EL (cell line): ENCODE data around the gene FGF3.

ENCODE experiments used
- DNase-seq: peaks from one replicate; pipeline ENCODE4 v3.0.0-alpha.2; 2016

The FGF3 gene

DNA sequence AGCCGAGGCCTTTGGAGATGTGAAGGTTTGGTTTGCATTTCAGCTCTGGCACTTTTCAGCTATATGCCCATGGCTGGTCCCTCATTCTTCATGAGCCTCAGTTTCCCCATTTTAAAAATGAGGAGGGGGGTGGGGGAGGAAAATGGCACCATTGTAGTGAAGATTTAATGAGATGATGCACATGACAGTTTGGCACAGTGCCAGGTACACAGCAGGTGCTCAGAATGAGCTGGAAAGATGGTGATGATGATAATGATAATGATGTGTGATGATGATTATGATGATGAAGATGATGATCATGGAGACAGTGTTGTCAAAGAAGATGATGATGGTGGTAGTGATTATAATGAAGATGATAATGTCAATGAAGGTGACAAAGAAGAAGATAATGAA lies 24.3 kb upstream of the FGF3 start:
- no peak for DNase-seq

GRCh38 chr11:69842746-69843528 lies 23.7 kb upstream of the FGF3 start:
- no peak for DNase-seq

DNA sequence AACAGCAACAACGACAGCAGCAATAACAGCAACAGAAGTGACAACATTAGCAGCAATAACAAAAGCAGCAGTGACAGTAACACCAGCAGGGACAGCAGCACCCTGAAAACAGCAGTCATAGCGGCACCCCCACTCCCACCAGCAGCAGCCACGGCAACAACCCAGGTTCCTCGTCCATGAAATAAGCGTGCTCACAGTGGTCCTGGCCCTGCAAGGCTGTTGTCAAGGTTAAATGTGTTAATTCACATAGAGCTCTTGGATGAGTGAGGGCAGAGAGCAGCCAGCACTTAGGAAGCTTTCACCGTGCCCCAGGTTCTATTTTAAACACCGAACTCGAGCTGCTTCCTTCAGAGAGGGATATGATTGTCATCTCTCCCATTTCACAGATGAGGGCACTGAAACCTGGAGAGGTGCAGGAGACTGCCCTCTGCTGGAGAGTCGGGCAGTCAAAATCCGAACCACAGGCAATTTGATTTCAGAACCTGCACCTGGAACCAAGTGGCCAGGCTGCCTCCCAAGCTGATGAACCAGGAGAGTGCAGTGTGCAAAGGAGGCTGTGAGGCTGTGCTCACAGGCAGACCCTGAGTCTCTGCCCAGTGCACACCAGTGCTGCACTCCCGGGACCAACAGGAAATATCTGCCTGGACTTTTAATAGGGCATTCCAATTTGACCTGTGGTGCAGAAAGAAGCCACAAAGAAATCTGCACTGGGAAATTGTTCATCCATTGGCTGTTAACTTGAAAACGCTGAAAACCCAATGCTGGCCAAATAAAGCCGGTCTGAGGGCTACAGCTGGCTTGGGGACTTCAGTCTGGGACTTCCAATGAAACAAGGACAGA lies 22.9 kb upstream of the FGF3 start:
- DNase-seq = peak; percentile 25

DNA sequence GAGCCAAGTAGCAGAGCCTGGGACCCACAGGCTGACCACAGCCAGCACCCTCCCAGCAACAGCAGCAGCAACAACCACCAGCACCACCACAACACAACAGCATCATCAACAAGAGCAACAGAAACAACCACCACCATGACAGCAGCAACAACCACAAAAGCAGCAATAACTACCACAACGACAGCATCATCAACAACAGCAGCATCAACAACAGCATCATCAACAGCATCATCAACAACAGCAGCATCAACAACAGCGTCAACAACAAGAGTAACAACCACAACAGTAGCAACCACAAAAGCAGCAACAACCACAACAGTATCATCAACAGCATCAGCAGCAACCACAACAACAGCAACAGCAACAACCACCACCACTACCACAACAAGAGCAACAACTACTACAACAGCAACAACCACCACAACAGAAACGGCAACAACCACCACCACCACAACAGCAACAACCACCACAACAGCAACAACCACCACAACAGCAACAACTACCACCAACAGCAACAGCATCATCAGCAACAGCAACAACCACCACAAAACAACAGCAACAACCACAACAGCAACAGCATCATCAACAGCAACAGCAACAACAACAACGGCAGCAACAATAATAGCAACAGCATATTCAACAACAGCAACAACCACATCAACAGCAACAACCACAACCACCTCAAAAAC lies 22.1 kb upstream of the FGF3 start:
- no peak for DNase-seq

- DNase-seq = no peak
These were observed 21.4 kb upstream of the FGF3 start for GRCh38 chr11:69840371-69841169.

- no peak for DNase-seq
These were observed 20.3 kb upstream of the FGF3 start for GRCh38 chr11:69839516-69839915.

- DNase-seq = no peak
These were observed 18.6 kb upstream of the FGF3 start for GRCh38 chr11:69837791-69838190.

GRCh38 chr11:69836401-69836800 lies 17.2 kb upstream of the FGF3 start:
- DNase-seq = no peak

- no peak for DNase-seq
These were observed 15.9 kb upstream of the FGF3 start for GRCh38 chr11:69834811-69835800.

GRCh38 chr11:69834251-69834650 lies 15.0 kb upstream of the FGF3 start:
- no peak for DNase-seq

GRCh38 chr11:69832561-69833413 lies 13.6 kb upstream of the FGF3 start:
- DNase-seq = no peak

DNA sequence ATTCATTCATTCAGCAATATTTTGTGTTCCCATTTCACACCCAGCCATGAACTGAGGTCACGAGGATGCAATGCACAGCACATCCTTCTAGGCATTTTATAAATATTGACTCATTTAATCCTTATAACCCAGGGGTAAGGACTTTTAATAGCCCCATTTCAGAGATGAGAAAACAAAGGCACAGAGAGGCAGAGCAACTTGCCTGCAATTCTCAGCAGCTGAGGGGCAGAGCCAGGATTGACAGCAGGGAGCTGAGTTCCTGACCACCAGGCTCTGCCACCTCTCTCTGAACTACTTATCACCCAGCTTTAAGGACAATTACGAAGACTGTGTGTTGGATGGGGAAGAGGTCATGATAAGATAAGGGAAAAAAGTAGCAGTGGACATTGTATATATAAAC lies 12.8 kb upstream of the FGF3 start:
- DNase-seq = no peak

DNA sequence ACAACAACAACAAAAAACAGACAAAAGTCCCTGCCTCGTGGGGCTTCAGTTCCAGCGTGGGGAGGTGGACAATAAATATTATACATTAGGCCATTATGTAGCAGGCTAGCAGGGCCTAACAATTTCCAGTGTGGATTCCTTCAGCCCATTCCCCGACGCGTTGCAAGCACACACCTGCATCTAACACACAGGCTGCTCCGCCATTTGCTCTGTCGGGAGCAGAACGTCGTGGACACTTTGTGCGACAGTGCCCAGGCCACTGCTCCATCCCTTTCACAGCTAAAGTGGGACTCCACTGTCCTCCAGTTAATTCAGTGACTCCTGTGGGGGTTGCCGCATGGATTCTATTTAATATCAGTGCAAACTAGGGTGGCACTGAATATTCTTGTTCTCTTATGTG lies 10.9 kb upstream of the FGF3 start:
- DNase-seq = no peak

GRCh38 chr11:69828971-69829344 lies 9.7 kb upstream of the FGF3 start:
- no peak for DNase-seq

GRCh38 chr11:69828276-69828970 lies 9.2 kb upstream of the FGF3 start:
- DNase-seq = no peak

- no peak for DNase-seq
These were observed 7.6 kb upstream of the FGF3 start for GRCh38 chr11:69826773-69827172.

GRCh38 chr11:69825941-69826340 lies 6.7 kb upstream of the FGF3 start:
- DNase-seq = no peak

- DNase-seq = no peak
These were observed 6.0 kb upstream of the FGF3 start for GRCh38 chr11:69825037-69825834.

- no peak for DNase-seq
These were observed 4.5 kb upstream of the FGF3 start for GRCh38 chr11:69823641-69824265.
